GM23338 (cell line): ENCODE data around the gene LMNTD2. TPM values are rescaled to one million over a fixed set of nuclear protein-coding genes. Genes with fewer than 3 reads are reported as not detected.
A peak's percentile ranks its signal among the peaks of the same experiment; 100 is the strongest.

Experiments used
- ATAC-seq: fragments of 200-7000 bp; cut with Tn5 transposase; 3 replicates; pipeline ENCODE4 v1.9.1; 2020
- DNase-seq: peaks from one replicate; pipeline ENCODE4 v3.0.0-alpha.2; 2015; ENCODE audit warnings: low spot score
- H2AFZ ChIP-seq: fragments of 200-600 bp; sonication (generic); 2 replicates; pipeline ENCODE4 v1.8.0; 2016; ENCODE audit warnings: antibody characterized with exemption, mild to moderate bottlenecking, moderate library complexity
- H3F3A ChIP-seq: fragments of 200-600 bp; sonication (generic); replicated peaks from 2 replicates; pipeline ENCODE4 v1.8.0; 2017; ENCODE audit warnings: antibody characterized with exemption, mixed run types, low read depth
- H3K27ac ChIP-seq: fragments of 200-600 bp; sonication (generic); 2 replicates; pipeline ENCODE4 v1.6.1; 2016; ENCODE audit warnings: low read depth
- H3K27me3 ChIP-seq: fragments of 200-600 bp; sonication (generic); 2 replicates; pipeline ENCODE4 v1.8.0; 2016; ENCODE audit warnings: mild to moderate bottlenecking, mixed run types, moderate library complexity; ENCODE audit not compliant: insufficient read depth
- H3K36me3 ChIP-seq: fragments of 200-600 bp; sonication (generic); 2 replicates; pipeline ENCODE4 v1.8.0; 2016; ENCODE audit warnings: mild to moderate bottlenecking; ENCODE audit not compliant: insufficient read depth
- H3K4me1 ChIP-seq: fragments of 200-600 bp; sonication (generic); 2 replicates; pipeline ENCODE4 v1.8.0; 2016; ENCODE audit warnings: mild to moderate bottlenecking, moderate library complexity; ENCODE audit not compliant: insufficient read depth
- H3K4me2 ChIP-seq: fragments of 200-600 bp; sonication (generic); 2 replicates; pipeline ENCODE4 v1.7.1; 2017; ENCODE audit warnings: mixed run types
- H3K4me3 ChIP-seq: fragments of 200-600 bp; sonication (generic); 2 replicates; pipeline ENCODE4 v1.6.1; 2016; ENCODE audit warnings: mixed run types
- H3K79me2 ChIP-seq: fragments of 200-600 bp; sonication (generic); replicated peaks from 2 replicates; pipeline ENCODE4 v1.8.0; 2017; ENCODE audit warnings: mild to moderate bottlenecking; ENCODE audit not compliant: insufficient read depth
- H3K9me2 ChIP-seq: fragments of 200-600 bp; sonication (generic); 2 replicates; pipeline ENCODE4 v1.8.0; 2017; ENCODE audit not compliant: insufficient read depth
- H4K20me1 ChIP-seq: fragments of 200-600 bp; sonication (generic); replicated peaks from 2 replicates; pipeline ENCODE4 v1.8.0; 2017; ENCODE audit warnings: mild to moderate bottlenecking; ENCODE audit not compliant: insufficient read depth
- H3K27ac Mint-ChIP-seq: 2 replicates; pipeline ENCODE4 v1.8.0; 2020; ENCODE audit warnings: inconsistent platforms, mild to moderate bottlenecking, moderate library complexity, mixed read lengths
- H3K27me3 Mint-ChIP-seq: 3 replicates; pipeline ENCODE4 v1.8.0; 2022; ENCODE audit warnings: low read depth, mild to moderate bottlenecking, moderate library complexity, mixed read lengths, inconsistent platforms; ENCODE audit not compliant: insufficient read depth, poor library complexity
- H3K36me3 Mint-ChIP-seq: 3 replicates; pipeline ENCODE4 v1.8.0; 2021; ENCODE audit warnings: low read depth, mild to moderate bottlenecking, inconsistent platforms, moderate library complexity, mixed read lengths
- H3K4me1 Mint-ChIP-seq: 3 replicates; pipeline ENCODE4 v1.8.0; 2020; ENCODE audit warnings: mild to moderate bottlenecking, inconsistent platforms, mixed read lengths
- H3K4me3 Mint-ChIP-seq: 3 replicates; pipeline ENCODE4 v1.8.0; 2021; ENCODE audit warnings: moderate library complexity, mild to moderate bottlenecking, inconsistent platforms, mixed read lengths
- H3K9me3 Mint-ChIP-seq: 3 replicates; pipeline ENCODE4 v1.8.0; 2020; ENCODE audit warnings: moderate library complexity, mild to moderate bottlenecking, inconsistent platforms, mixed read lengths
- CREB1 ChIP-seq: fragments of 250-450 bp; sonication (Bioruptor Pico); IDR thresholded peaks from 2 replicates; pipeline ENCODE4 v1.5.0; 2020; ENCODE audit warnings: low read depth, mild to moderate bottlenecking, moderate library complexity
- ETS1 ChIP-seq: IDR thresholded peaks from 2 replicates; pipeline ENCODE4 v1.6.1; 2016; ENCODE audit warnings: antibody characterized with exemption
- EZH2 ChIP-seq: fragments of 200-600 bp; sonication (generic); IDR thresholded peaks from one replicate; pipeline ENCODE4 v1.8.0; 2017; ENCODE audit warnings: antibody characterized with exemption, mild to moderate bottlenecking, low read depth; ENCODE audit not compliant: unreplicated experiment
- EZH2phosphoT487 ChIP-seq: fragments of 200-600 bp; sonication (generic); IDR thresholded peaks from one replicate; pipeline ENCODE4 v1.8.1; 2018; ENCODE audit warnings: antibody characterized with exemption; ENCODE audit not compliant: unreplicated experiment
- JUNB ChIP-seq: IDR thresholded peaks from one replicate; pipeline ENCODE4 v1.6.1; 2016; ENCODE audit warnings: antibody characterized with exemption; ENCODE audit not compliant: unreplicated experiment
- NANOG ChIP-seq: IDR thresholded peaks from 2 replicates; pipeline ENCODE4 v1.6.1; 2016; ENCODE audit warnings: antibody characterized with exemption, borderline replicate concordance
- POLR2AphosphoS5 ChIP-seq: IDR thresholded peaks from 2 replicates; pipeline ENCODE4 v1.6.1; 2016; ENCODE audit warnings: antibody characterized with exemption, low read depth
- STAT1 ChIP-seq: IDR thresholded peaks from one replicate; pipeline ENCODE4 v1.6.1; 2016; ENCODE audit warnings: antibody characterized with exemption; ENCODE audit not compliant: unreplicated experiment
- ZNF114 ChIP-seq: fragments of 250-450 bp; sonication (Bioruptor Pico); IDR thresholded peaks from 2 replicates; pipeline ENCODE4 v1.5.0; 2020; ENCODE audit warnings: mild to moderate bottlenecking, moderate library complexity
- ZNF331 ChIP-seq: fragments of 250-450 bp; sonication (Bioruptor Pico); IDR thresholded peaks from 2 replicates; pipeline ENCODE4 v1.5.0; 2020; ENCODE audit warnings: low read depth, mild to moderate bottlenecking, moderate library complexity
- ZNF462 ChIP-seq: fragments of 250-450 bp; sonication (Bioruptor Pico); IDR thresholded peaks from 2 replicates; pipeline ENCODE4 v1.5.0; 2020; ENCODE audit warnings: mild to moderate bottlenecking, moderate library complexity
- polyA plus RNA-seq: library from polyadenylated mRNA; unstranded; fragments of >200 nt; fragmentation: Nextera tagmentation; extraction: Ambion mirVana; gene quantifications from 2 replicates; pipeline ENCODE4 v1.2.1, GENCODE V29; 2016
- total RNA-seq: library from RNA; depleted of rRNA; stranded (reverse); fragments of >200 nt; shearing (Covaris generic); gene quantifications from 2 replicates; pipeline ENCODE4 v1.2.3, GENCODE V29; 2014
- TF ChIP-seq, protein P1 (sequence below): IDR thresholded peaks from one replicate; pipeline ENCODE4 v1.6.1; 2018; ENCODE audit warnings: antibody characterized with exemption; ENCODE audit not compliant: unreplicated experiment
- TF ChIP-seq, protein P2 (sequence below), 2 experiments: fragments of 200-600 bp in 1 of 2; sonication (generic) in 1 of 2; conservative IDR thresholded peaks; 2 replicates each; pipeline versions ENCODE4 v1.5.1 to v1.6.1; 2016 to 2017; ENCODE audit warnings: antibody characterized with exemption in 2 of 2, low read depth in 2 of 2, mild to moderate bottlenecking in 2 of 2, moderate library complexity in 1 of 2

LMNTD2 gene
- total and polyA plus RNA-seq, 2 experiments from 2014 or later, result 1.3 to 2.1 TPM

GRCh38 chr11:538431-539051, 22.0 kb downstream of the LMNTD2 start:
- Mint-ChIP-seq H3K27me3 (peaks cover 23% of the 10 kb centered on the region), H3K4me1 (peaks cover 3% of the 10 kb centered on the region; the same call in 2 of the 3 replicates), H3K4me3 (peak overlapping the region; percentile 12; the same call in 1 of the 3 replicates), H3K27ac (no peak overlapping the region), H3K9me3 (peaks cover 2% of the 10 kb centered on the region; the same call in 2 of the 3 replicates), H3K36me3 (peaks cover 5% of the 10 kb centered on the region)
- DNase-seq, result no peak
- H3K79me2 ChIP-seq, result no peaks in the 10 kb centered on the region; the same call in 1 of the 2 replicates
- H2AFZ ChIP-seq, result no peak overlapping the region
- H4K20me1 ChIP-seq, result 0 out of 2 replicates have a peak, but pooled peaks cover 2% of the 10 kb centered on the region
- H3K4me2 ChIP-seq, result no peak overlapping the region
- peaks cover 11% of the 10 kb centered on the region for H3F3A ChIP-seq
- H3K36me3 ChIP-seq, result no peaks in the 10 kb centered on the region
- peaks cover 17% of the 10 kb centered on the region; the same call in 1 of the 2 replicates for H3K27me3 ChIP-seq
- H3K9me2 ChIP-seq, result no peaks in the 10 kb centered on the region
- TF ChIP-seq ZNF114 (CRISPR knock-in tag) (no peak), CREB1 (no peak), EZH2phosphoT487 (no peak), ZNF331 (CRISPR knock-in tag) (no peak), ETS1 (no peak), NANOG (no peak), EZH2 (no peak), POLR2AphosphoS5 (no peak), ZNF462 (no peak), STAT1 (no peak), JUNB (no peak)
- TF ChIP-seq, protein P1, sequence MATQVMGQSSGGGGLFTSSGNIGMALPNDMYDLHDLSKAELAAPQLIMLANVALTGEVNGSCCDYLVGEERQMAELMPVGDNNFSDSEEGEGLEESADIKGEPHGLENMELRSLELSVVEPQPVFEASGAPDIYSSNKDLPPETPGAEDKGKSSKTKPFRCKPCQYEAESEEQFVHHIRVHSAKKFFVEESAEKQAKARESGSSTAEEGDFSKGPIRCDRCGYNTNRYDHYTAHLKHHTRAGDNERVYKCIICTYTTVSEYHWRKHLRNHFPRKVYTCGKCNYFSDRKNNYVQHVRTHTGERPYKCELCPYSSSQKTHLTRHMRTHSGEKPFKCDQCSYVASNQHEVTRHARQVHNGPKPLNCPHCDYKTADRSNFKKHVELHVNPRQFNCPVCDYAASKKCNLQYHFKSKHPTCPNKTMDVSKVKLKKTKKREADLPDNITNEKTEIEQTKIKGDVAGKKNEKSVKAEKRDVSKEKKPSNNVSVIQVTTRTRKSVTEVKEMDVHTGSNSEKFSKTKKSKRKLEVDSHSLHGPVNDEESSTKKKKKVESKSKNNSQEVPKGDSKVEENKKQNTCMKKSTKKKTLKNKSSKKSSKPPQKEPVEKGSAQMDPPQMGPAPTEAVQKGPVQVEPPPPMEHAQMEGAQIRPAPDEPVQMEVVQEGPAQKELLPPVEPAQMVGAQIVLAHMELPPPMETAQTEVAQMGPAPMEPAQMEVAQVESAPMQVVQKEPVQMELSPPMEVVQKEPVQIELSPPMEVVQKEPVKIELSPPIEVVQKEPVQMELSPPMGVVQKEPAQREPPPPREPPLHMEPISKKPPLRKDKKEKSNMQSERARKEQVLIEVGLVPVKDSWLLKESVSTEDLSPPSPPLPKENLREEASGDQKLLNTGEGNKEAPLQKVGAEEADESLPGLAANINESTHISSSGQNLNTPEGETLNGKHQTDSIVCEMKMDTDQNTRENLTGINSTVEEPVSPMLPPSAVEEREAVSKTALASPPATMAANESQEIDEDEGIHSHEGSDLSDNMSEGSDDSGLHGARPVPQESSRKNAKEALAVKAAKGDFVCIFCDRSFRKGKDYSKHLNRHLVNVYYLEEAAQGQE, result no peak
- TF ChIP-seq, protein P2, sequence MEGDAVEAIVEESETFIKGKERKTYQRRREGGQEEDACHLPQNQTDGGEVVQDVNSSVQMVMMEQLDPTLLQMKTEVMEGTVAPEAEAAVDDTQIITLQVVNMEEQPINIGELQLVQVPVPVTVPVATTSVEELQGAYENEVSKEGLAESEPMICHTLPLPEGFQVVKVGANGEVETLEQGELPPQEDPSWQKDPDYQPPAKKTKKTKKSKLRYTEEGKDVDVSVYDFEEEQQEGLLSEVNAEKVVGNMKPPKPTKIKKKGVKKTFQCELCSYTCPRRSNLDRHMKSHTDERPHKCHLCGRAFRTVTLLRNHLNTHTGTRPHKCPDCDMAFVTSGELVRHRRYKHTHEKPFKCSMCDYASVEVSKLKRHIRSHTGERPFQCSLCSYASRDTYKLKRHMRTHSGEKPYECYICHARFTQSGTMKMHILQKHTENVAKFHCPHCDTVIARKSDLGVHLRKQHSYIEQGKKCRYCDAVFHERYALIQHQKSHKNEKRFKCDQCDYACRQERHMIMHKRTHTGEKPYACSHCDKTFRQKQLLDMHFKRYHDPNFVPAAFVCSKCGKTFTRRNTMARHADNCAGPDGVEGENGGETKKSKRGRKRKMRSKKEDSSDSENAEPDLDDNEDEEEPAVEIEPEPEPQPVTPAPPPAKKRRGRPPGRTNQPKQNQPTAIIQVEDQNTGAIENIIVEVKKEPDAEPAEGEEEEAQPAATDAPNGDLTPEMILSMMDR (conservative IDR thresholded peaks at IDR 0.05; ENCODE audit: low read depth in 2 of 2), result no peak
- no peak for ATAC-seq
- no peak overlapping the region for H3K4me3 ChIP-seq
- no peaks in the 10 kb centered on the region; the same call in 1 of the 2 replicates for H3K4me1 ChIP-seq
- H3K27ac ChIP-seq, result no peak overlapping the region
